ENCODE results near the gene RAB21. TPM values are rescaled to one million over a fixed set of nuclear protein-coding genes. Genes with fewer than 3 reads are reported as not detected.

Gene RAB21
- total RNA-seq (2014; rRNA removed; shearing (Covaris generic)) = 32.3 and 34.5 TPM in 2 replicates

DNA sequence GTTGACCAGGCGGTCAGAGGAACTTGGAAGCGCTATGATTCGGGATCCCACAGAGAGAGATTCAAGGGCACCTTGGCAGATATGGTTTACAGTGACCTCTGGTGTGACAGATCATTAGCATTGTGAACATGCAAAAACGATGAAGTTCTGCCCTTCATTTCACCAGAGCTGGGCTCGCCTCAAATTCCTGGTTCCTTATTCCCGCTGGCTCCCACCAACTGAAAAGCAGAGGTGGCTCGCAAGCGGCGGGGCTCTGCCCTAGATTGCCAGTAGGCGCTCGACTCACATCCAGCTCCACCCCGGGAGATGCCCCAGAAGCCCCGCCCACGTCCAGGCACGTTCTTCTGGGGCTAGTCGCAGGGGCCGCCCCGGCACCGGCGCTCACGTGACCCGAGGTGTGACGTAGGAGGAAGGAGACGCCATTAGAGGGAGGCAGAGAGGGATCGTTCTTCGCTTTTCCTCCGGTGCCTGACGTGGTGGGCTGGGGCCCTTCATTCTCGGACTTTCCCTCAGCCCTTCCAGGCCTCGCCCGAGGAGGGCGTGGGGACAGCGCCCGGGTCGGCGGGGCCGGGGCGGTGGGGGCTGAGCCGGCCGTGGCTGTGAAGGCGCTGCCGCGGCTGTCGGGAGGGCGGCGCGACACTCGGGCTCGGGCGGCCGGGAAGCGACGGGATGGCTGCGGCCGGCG is at the start of gene RAB21:
RAB21 (plus strand) TSS at position 403 of the 685 bp plus-strand sequence; CDS start at position 670, 267 bp downstream.
- Histone ChIP-seq H3K27me3 (no peaks in the 10 kb centered on the region), H3K36me3 (peaks cover 33% of the 10 kb centered on the region), H3K9me3 (replicated peaks) (peaks cover 10% of the 10 kb centered on the region), H3K4me1 (no peaks in the 10 kb centered on the region), H3K27ac (peak within 1 kb of the TSS; percentile 71), H3K4me3 (peak within 1 kb of the TSS; percentile 85)
- DNase-seq = peak; percentile 97

- Histone ChIP-seq H3K27me3 (no peaks in the 10 kb centered on the region), H3K9me3 (replicated peaks) (no peaks in the 10 kb centered on the region), H3K4me1 (no peaks in the 10 kb centered on the region), H3K4me3 (no peak overlapping the region), H3K27ac (no peak overlapping the region), H3K36me3 (peaks cover 2% of the 10 kb centered on the region; the same call in 1 of the 2 replicates)
- DNase-seq = no peak
These were observed 49.7 kb upstream of the RAB21 start for GRCh38 chr12:71704920-71705319.

GRCh38 chr12:71708658-71709057 is 46.0 kb upstream of the RAB21 start:
- DNase-seq = no peak
- Histone ChIP-seq H3K9me3 (replicated peaks) (no peaks in the 10 kb centered on the region), H3K4me1 (no peaks in the 10 kb centered on the region), H3K27me3 (no peaks in the 10 kb centered on the region; the same call in 1 of the 2 replicates), H3K4me3 (no peak overlapping the region), H3K36me3 (no peaks in the 10 kb centered on the region), H3K27ac (no peak overlapping the region)

GRCh38 chr12:71710276-71711125 is 44.2 kb upstream of the RAB21 start:
- H3K27ac ChIP-seq = no peak overlapping the region
- no peak for DNase-seq
- no peak overlapping the region for H3K4me3 ChIP-seq
- H3K27me3 ChIP-seq = no peaks in the 10 kb centered on the region; the same call in 1 of the 2 replicates
- H3K4me1 ChIP-seq = no peaks in the 10 kb centered on the region
- H3K36me3 ChIP-seq = no peaks in the 10 kb centered on the region
- no peaks in the 10 kb centered on the region for H3K9me3 ChIP-seq (replicated peaks)

DNA sequence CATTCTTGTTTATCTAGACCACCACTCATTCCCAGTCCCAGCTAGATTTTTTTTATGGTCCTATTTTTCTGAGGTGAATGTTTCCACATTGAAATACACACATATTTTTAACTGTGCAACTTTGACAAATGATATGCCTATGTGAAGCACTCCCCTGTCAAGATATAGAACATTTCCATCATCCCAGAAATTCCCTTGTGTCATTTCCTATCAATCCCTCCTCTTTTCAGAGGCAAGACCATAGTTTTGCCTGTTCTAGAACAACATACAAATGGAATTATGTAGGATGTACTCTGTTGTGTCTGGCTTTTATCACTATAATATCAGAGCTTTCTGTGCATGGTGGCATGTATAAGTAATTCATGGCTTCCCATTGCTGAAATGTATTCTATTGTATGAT is 36.1 kb upstream of the RAB21 start:
- H3K27ac ChIP-seq = no peak overlapping the region
- DNase-seq = no peak

DNA sequence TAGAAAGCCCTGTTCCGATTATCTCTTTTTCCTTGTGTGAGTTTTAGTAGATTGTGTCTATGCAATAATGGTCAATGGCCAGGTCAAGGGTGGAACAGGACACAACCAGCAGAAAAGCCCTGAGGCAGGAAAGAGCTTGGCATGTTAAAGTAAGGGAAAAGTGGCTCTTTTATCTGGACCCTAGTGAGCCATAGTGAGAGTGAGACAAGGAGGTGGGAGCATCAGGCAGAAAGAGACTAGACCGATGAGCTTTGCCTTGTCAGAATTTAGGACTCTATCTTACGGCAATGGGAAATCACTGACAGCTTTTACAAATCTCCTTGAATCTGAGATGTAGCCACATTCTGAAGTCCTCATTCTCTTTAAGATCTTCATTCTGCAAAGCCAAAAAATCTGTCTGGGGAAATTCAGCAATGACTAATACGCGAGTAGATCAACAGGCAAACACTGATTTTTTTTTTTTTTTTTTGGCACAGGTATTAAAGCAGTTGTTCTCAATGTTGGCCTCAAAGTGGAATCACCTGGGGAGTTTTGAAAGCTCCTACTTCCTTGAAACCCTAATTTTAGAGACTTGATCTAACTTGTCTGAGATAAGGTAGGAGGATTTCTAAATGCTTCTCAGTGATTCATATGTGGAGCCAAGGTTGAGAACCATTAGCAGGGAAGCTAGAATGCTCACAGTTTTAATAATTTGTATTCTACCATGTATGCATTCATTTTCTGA is 34.9 kb upstream of the RAB21 start:
- no peak overlapping the region for H3K27ac ChIP-seq
- H3K36me3 ChIP-seq = no peaks in the 10 kb centered on the region
- no peak for DNase-seq
- no peaks in the 10 kb centered on the region; the same call in 1 of the 2 replicates for H3K27me3 ChIP-seq
- H3K4me3 ChIP-seq = no peak overlapping the region
- no peaks in the 10 kb centered on the region for H3K9me3 ChIP-seq (replicated peaks)
- no peaks in the 10 kb centered on the region for H3K4me1 ChIP-seq

More for the DNA sequence above, 36.1 kb upstream of the RAB21 start:
- H3K9me3 ChIP-seq (replicated peaks) = no peaks in the 10 kb centered on the region
- H3K4me1 ChIP-seq = no peaks in the 10 kb centered on the region
- H3K36me3 ChIP-seq = no peaks in the 10 kb centered on the region
- no peak overlapping the region for H3K4me3 ChIP-seq
- no peaks in the 10 kb centered on the region for H3K27me3 ChIP-seq

- no peak overlapping the region for H3K27ac ChIP-seq
- no peaks in the 10 kb centered on the region; the same call in 1 of the 2 replicates for H3K27me3 ChIP-seq
- no peak overlapping the region for H3K4me3 ChIP-seq
- no peaks in the 10 kb centered on the region for H3K9me3 ChIP-seq (replicated peaks)
- H3K36me3 ChIP-seq = no peaks in the 10 kb centered on the region
- DNase-seq = no peak
- no peaks in the 10 kb centered on the region for H3K4me1 ChIP-seq
These were observed 32.7 kb upstream of the RAB21 start for GRCh38 chr12:71721783-71722505.

DNA sequence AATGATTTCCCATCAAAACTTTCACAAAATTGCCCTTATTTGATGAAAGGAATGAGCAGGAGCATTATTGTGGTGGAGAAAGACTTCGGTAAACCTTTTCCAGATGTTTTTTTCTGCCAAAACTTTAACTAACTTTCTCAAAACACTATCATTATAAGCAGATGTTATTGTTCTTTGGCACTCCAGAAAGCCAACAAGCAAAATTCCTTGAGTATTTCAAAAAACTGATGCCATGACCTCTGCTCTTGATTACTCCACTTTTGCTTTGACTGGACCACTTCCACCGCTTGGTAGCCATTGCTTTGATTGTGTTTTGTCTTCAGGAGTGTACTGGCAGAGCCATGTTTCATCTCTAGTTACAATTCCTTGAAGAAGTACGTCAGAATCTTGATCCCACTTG is 29.7 kb upstream of the RAB21 start:
- DNase-seq = no peak
- Histone ChIP-seq H3K27ac (no peak overlapping the region), H3K4me3 (no peak overlapping the region), H3K4me1 (no peaks in the 10 kb centered on the region), H3K36me3 (no peaks in the 10 kb centered on the region), H3K27me3 (no peaks in the 10 kb centered on the region; the same call in 1 of the 2 replicates), H3K9me3 (replicated peaks) (no peaks in the 10 kb centered on the region)

DNA sequence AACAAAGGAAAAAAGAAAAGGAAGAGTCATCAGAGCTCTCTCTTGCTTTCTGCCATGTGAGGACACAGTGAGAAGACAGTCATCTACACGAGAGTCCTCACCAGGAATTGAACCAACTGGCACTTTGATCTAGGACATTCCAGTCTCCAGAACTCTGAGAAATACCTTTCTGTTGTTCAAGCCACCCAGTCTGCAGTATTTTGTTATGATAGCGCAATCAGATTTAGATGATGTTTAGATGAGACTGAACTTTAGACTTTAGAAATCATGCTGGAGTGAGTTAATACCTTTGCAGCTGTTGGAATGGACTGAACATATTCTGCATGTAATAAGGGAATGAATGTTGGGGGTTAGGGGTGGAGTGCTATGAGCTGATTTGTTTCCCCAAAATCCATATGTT is 28.1 kb upstream of the RAB21 start:
- H3K27ac ChIP-seq = no peak overlapping the region
- no peaks in the 10 kb centered on the region for H3K36me3 ChIP-seq
- H3K4me3 ChIP-seq = no peak overlapping the region
- no peak for DNase-seq
- H3K4me1 ChIP-seq = no peaks in the 10 kb centered on the region
- no peaks in the 10 kb centered on the region for H3K9me3 ChIP-seq (replicated peaks)
- H3K27me3 ChIP-seq = no peaks in the 10 kb centered on the region; the same call in 1 of the 2 replicates

- no peaks in the 10 kb centered on the region; the same call in 1 of the 2 replicates for H3K27me3 ChIP-seq
- peak in 1 of 2 experiments; percentile 1 for DNase-seq
- no peak overlapping the region for H3K4me3 ChIP-seq
These were observed 26.7 kb upstream of the RAB21 start for GRCh38 chr12:71727958-71728357.

DNA sequence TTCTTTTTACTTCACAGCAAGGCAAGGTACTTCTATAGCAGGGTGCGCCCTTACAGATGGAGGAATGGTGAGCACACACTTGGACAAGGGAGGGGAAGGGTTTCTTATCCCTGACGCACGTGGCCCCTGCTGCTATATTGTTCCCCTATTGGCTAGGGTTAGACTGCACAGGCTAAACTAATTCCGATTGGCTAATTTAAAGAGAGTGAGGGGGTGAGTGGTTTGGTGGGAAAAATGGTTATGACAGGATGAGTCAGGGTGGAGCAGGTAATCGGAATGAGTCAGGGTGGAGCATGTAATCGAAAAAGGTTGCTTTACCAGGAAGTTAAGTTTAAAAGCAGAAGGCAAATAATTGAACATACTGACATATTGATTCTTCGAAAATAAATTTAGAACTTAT is 23.7 kb upstream of the RAB21 start:
- H3K27ac ChIP-seq = no peak overlapping the region
- no peak overlapping the region for H3K4me3 ChIP-seq
- no peaks in the 10 kb centered on the region for H3K9me3 ChIP-seq (replicated peaks)
- no peaks in the 10 kb centered on the region for H3K27me3 ChIP-seq
- no peak for DNase-seq
- H3K36me3 ChIP-seq = no peaks in the 10 kb centered on the region
- no peaks in the 10 kb centered on the region for H3K4me1 ChIP-seq

More at GRCh38 chr12:71727958-71728357, 26.7 kb upstream of the RAB21 start:
- no peaks in the 10 kb centered on the region for H3K9me3 ChIP-seq (replicated peaks)
- H3K4me1 ChIP-seq = no peaks in the 10 kb centered on the region
- H3K27ac ChIP-seq = no peak overlapping the region
- no peaks in the 10 kb centered on the region for H3K36me3 ChIP-seq

DNA sequence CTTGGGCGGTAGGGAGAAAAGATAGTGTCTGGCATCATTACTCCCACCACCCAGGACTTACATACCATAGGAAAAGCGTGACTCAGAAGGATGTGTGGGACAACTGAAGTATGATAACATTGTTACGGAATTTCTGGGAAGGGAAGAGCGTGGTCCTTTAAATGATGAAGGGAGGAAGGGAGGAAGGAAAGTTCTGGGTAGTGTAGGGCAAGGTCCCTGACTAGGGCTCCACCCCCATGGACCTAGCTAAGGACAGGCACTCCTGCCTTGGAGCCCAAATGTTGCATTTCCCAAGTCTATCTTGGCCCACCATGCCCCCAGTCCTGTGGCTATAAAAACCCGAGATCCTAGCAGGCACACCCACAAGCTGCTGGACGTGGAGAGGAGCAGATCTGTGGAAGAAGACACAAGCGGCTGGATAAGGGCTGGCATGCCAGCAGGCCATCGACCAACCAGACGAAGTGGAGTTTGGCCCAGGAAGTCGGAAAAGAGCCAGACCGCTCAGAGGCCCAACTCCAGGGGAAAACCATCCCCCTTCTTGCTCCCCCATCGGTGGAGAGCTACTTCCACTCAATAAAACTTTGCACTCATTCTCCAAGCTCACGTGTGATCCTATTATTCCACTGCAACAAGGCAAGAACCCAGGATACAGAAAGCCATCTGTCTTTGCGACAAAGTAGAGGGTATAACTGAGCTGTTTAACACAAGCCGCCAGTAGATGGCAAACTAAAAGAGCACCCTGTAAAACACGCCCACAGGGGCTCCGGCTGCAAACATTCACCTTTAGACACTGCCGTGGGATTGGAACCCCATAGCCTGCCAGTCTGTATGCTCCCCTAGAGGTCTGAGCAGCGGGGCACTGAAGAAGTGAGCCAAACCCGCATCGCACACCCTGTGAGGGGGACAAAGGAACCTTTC is 23.0 kb upstream of the RAB21 start:
- Histone ChIP-seq H3K27me3 (no peaks in the 10 kb centered on the region), H3K4me1 (no peaks in the 10 kb centered on the region), H3K9me3 (replicated peaks) (no peaks in the 10 kb centered on the region), H3K4me3 (no peak overlapping the region), H3K36me3 (no peaks in the 10 kb centered on the region), H3K27ac (no peak overlapping the region)
- no peak for DNase-seq

GRCh38 chr12:71732357-71732712 is 22.3 kb upstream of the RAB21 start:
- H3K27ac ChIP-seq = no peak overlapping the region

More at GRCh38 chr12:71732357-71732712, 22.3 kb upstream of the RAB21 start:
- DNase-seq = no peak
- no peaks in the 10 kb centered on the region for H3K36me3 ChIP-seq
- no peaks in the 10 kb centered on the region for H3K9me3 ChIP-seq (replicated peaks)
- no peaks in the 10 kb centered on the region for H3K4me1 ChIP-seq
- H3K27me3 ChIP-seq = no peaks in the 10 kb centered on the region
- H3K4me3 ChIP-seq = no peak overlapping the region
